ENCODE measurements around the gene RDM1. TPM values are rescaled to one million over a fixed set of nuclear protein-coding genes. Genes with fewer than 3 reads are reported as not detected.

The RDM1 gene
- total RNA-seq, 1 experiment from 2014 or later: 11.7 TPM

DNA sequence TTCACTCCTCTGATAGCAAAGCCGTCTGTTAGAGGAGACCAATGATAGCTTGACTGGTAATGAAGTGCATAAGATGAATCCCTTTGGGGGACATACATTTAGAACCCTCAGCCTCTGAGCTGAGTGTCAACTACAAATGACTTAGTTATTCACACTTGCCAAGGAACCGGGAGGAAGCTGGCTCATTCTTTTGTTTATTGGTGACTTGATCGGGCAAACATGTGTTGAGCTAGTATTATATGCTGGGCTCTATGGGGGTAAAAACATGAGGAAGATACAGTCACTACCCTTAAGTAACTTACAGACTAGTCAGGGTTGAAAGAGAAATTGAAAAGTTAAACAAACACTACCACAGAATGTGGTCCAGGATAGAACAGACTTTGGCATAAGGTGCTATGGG lies 47.8 kb upstream of the RDM1 start:
- CTCF ChIA-PET: interaction anchor here (1.3 to 4.8 kb wide), 3 partner anchors 9 to 171 kb away, joined by 3 to 112 read pairs (median 4); no protein-coding TSS in a partner anchor
- no peak overlapping the region for H3K9ac ChIP-seq (ENCODE audit: low read length)

DNA sequence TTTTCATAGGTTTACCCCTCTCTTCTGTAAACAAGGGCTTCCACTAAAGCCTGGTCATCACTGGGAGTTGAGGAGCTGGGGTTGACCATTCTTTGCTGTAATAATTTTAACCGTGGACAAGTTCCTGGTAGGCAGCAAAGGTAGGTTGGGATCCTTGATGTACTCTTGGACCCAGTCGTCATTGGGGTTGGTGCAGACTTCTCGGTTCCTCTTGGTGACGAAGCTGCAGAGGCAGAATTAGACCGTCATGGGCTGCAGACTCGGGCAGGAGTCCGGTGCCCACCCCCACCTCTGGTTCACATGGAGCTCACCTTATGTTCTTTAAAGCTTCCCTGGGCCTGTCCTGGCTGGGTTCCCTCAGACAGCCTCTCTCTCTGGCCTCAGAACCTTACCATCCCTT lies 46.9 kb upstream of the RDM1 start:
- no peak for ATAC-seq
- H3K4me2 ChIP-seq (ENCODE audit: low read length): no peak overlapping the region
- H4K20me1 ChIP-seq (ENCODE audit: insufficient read depth): no peaks in the 10 kb centered on the region
- H3K4me3 ChIP-seq (replicated peaks in 1 of 2; ENCODE audit: low read depth in 1 of 2, low read length in 2 of 2): no peak overlapping the region
- no peak overlapping the region for H3K27ac ChIP-seq (ENCODE audit: low read depth, low read length)
- CTCF ChIA-PET: interaction anchor here (1.6 to 4.8 kb wide), 2 partner anchors 8 to 172 kb away, joined by 4 to 112 read pairs; no protein-coding TSS in a partner anchor
- no peaks in the 10 kb centered on the region for H3K9me3 ChIP-seq (ENCODE audit: control insufficient read depth in 1 of 2, insufficient read depth in 1 of 2, low read depth in 1 of 2, low read length in 2 of 2)
- no peak overlapping the region for H3K9ac ChIP-seq (ENCODE audit: low read length)
- no TSS peak for BruUV-seq (replicated peaks)
- no peaks in the 10 kb centered on the region for H3K79me2 ChIP-seq (ENCODE audit: insufficient read depth, low read length)
- H3K9me2 ChIP-seq (ENCODE audit: insufficient read depth): no peaks in the 10 kb centered on the region
- H3K27me3 ChIP-seq (ENCODE audit: insufficient read depth, low read length): no peaks in the 10 kb centered on the region
- H2AFZ ChIP-seq (ENCODE audit: low read depth, low read length, poor library complexity, severe bottlenecking): no peak overlapping the region
- intact Hi-C loops (cut with micrococcal nuclease): no loop called here
- RAD21 ChIA-PET (ENCODE audit: low non-redundant PET in 1 of 2, low total read pairs in 2 of 2, uncharacterized antibody in 2 of 2, unreplicated experiment in 2 of 2): interaction anchor here in 1 of 2 experiments (0.9 kb wide), 1 partner anchor 171 kb away, joined by 3 read pairs; no protein-coding TSS in a partner anchor
- DNase-seq (ENCODE audit: low read depth, low spot score): no peak
- POLR2A ChIA-PET: no interaction called here
- H3K4me1 ChIP-seq (ENCODE audit: control insufficient read depth in 1 of 2, insufficient read depth in 2 of 2, low read length in 2 of 2): peaks cover 0 to 3% of the 10 kb centered on the region in 2 experiments; a peak in 1 of 4 replicates
- no peaks in the 10 kb centered on the region for H3K36me3 ChIP-seq (ENCODE audit: control insufficient read depth in 1 of 2, insufficient read depth in 2 of 2, low read length in 2 of 2)
- TF ChIP-seq ZFX (IDR thresholded peaks at IDR 0.05): no peak
- TF ChIP-seq POLR2A (IDR thresholded peaks at IDR 0.05; ENCODE audit: borderline replicate concordance, extremely low read depth, insufficient read depth, insufficient read length): no peak
- TF ChIP-seq FOSL1 (IDR thresholded peaks at IDR 0.05; ENCODE audit: low read depth): no peak
- TF ChIP-seq SRF (IDR thresholded peaks at IDR 0.05; ENCODE audit: low read depth): no peak
- no peak for TF ChIP-seq YY1 (IDR thresholded peaks at IDR 0.05; ENCODE audit: extremely low read depth, insufficient replicate concordance, low read depth, low read length)
- no peak for TF ChIP-seq ELF1 (IDR thresholded peaks at IDR 0.05; ENCODE audit: borderline replicate concordance, low read depth)
- TF ChIP-seq TCF7L2 (IDR thresholded peaks at IDR 0.05; ENCODE audit: borderline replicate concordance, extremely low read depth, insufficient read depth, insufficient read length): no peak
- TF ChIP-seq, protein P1, sequence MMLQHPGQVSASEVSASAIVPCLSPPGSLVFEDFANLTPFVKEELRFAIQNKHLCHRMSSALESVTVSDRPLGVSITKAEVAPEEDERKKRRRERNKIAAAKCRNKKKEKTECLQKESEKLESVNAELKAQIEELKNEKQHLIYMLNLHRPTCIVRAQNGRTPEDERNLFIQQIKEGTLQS (IDR thresholded peaks at IDR 0.05): no peak
- no peak for TF ChIP-seq ZBTB33 (IDR thresholded peaks at IDR 0.05; ENCODE audit: extremely low read depth, insufficient replicate concordance, low read length)
- TF ChIP-seq CEBPB (IDR thresholded peaks at IDR 0.05; ENCODE audit: low read depth): no peak
- TF ChIP-seq REST (IDR thresholded peaks at IDR 0.05; ENCODE audit: low read depth): no peak

More for the DNA sequence above, 47.8 kb upstream of the RDM1 start:
- H3K9me3 ChIP-seq (ENCODE audit: control insufficient read depth in 1 of 2, insufficient read depth in 1 of 2, low read depth in 1 of 2, low read length in 2 of 2): no peaks in the 10 kb centered on the region
- ChIA-PET RAD21 (ENCODE audit: low non-redundant PET in 1 of 2, low total read pairs in 2 of 2, uncharacterized antibody in 2 of 2, unreplicated experiment in 2 of 2) (no interaction called here), POLR2A (no interaction called here)
- H3K79me2 ChIP-seq (ENCODE audit: insufficient read depth, low read length): no peaks in the 10 kb centered on the region
- no peak overlapping the region for H3K4me2 ChIP-seq (ENCODE audit: low read length)
- peaks cover 0 to 3% of the 10 kb centered on the region in 2 experiments; a peak in 1 of 4 replicates for H3K4me1 ChIP-seq (ENCODE audit: control insufficient read depth in 1 of 2, insufficient read depth in 2 of 2, low read length in 2 of 2)
- BruUV-seq (replicated peaks): no TSS peak
- DNase-seq (ENCODE audit: low read depth, low spot score) (no peak), ATAC-seq (no peak)
- no peaks in the 10 kb centered on the region for H4K20me1 ChIP-seq (ENCODE audit: insufficient read depth)
- no peaks in the 10 kb centered on the region for H3K36me3 ChIP-seq (ENCODE audit: control insufficient read depth in 1 of 2, insufficient read depth in 2 of 2, low read length in 2 of 2)
- H2AFZ ChIP-seq (ENCODE audit: low read depth, low read length, poor library complexity, severe bottlenecking): no peak overlapping the region
- no peak overlapping the region for H3K27ac ChIP-seq (ENCODE audit: low read depth, low read length)
- H3K27me3 ChIP-seq (ENCODE audit: insufficient read depth, low read length): no peaks in the 10 kb centered on the region
- TF ChIP-seq CBX3 (IDR thresholded peaks at IDR 0.05; ENCODE audit: low read depth): no peak
- TF ChIP-seq, protein P2, sequence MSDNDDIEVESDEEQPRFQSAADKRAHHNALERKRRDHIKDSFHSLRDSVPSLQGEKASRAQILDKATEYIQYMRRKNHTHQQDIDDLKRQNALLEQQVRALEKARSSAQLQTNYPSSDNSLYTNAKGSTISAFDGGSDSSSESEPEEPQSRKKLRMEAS (IDR thresholded peaks at IDR 0.05): no peak
- TF ChIP-seq SP1 (IDR thresholded peaks at IDR 0.05; ENCODE audit: low read depth): no peak
- TF ChIP-seq EZH2 (IDR thresholded peaks at IDR 0.05): no peak
- no peak for TF ChIP-seq EGR1 (IDR thresholded peaks at IDR 0.05; ENCODE audit: low read depth)
- TF ChIP-seq SIN3A (IDR thresholded peaks at IDR 0.05; ENCODE audit: low read depth): no peak
- H3K4me3 ChIP-seq (replicated peaks in 1 of 2; ENCODE audit: low read depth in 1 of 2, low read length in 2 of 2): no peak overlapping the region
- H3K9me2 ChIP-seq (ENCODE audit: insufficient read depth): no peaks in the 10 kb centered on the region
- intact Hi-C loops (cut with micrococcal nuclease): no loop called here
